ENCODE results near the gene HTR7. TPM values are rescaled to one million over a fixed set of nuclear protein-coding genes. Genes with fewer than 3 reads are reported as not detected.
A peak's percentile ranks its signal among the peaks of the same experiment; 100 is the strongest.

The HTR7 gene
- total and polyA plus RNA-seq, 2 of the 8 experiments (the other 6 are each of a cell fraction or from before 2014, with no cell fraction given), result 22.9 to 24.6 TPM

DNA sequence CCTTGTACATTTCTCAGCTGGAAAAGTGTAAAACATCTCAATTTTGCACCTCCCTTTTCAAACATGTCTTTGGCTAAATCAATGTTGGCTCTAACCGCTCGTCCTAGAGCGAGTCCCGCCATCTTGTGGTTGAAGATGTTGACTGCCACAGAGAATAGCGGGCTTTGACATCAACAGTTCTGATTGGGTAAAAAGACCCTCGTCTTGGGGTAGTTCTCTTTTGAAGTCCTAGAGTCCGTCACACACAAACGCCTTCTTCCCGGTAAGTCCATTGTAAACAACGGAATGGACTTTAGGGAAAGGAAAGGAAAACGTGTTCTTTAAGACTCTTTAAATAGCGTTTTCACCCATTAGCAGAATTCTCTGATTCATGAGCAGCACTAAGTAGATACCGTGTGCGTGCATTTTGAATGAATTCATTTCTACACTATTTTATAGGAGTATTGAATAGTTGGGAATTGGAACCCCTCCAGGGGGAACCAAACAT lies 13.5 kb upstream of the HTR7 start:
- 0 out of 2 replicates have a peak overlapping the region, but pooled peaks have one; percentile 3 for H3K27ac ChIP-seq (ENCODE audit: low read depth, low read length)
- H3K4ac ChIP-seq (replicated peaks; ENCODE audit: insufficient read length, low read depth, low read length), result no peak overlapping the region
- no peak overlapping the region for H4K91ac ChIP-seq (replicated peaks; ENCODE audit: insufficient read length, low read length)
- H2BK20ac ChIP-seq (ENCODE audit: low read length), result no peak overlapping the region
- no peak overlapping the region for H2BK5ac ChIP-seq (ENCODE audit: low read depth, low read length)
- peak overlapping the region in 2 of 4 experiments; percentile 95 to 96; a peak in 2 of 7 replicates for H3K9ac ChIP-seq (replicated peaks in 1 of 4; ENCODE audit: extremely low read depth in 1 of 4, low read depth in 3 of 4, low read length in 3 of 4)
- no peak overlapping the region for H2AK5ac ChIP-seq (ENCODE audit: low read depth, low read length)
- no peak overlapping the region for H3K18ac ChIP-seq (ENCODE audit: extremely low read depth, low read length)
- no peak overlapping the region for H3K23ac ChIP-seq (ENCODE audit: insufficient read length)
- peaks cover 2 to 13% (median 6%) of the 10 kb centered on the region in 4 experiments; a peak in 6 of 8 replicates for H3K36me3 ChIP-seq (ENCODE audit: control insufficient read depth in 2 of 4, insufficient read depth in 4 of 4, low read length in 3 of 4)
- no peak overlapping the region for H4K8ac ChIP-seq (ENCODE audit: extremely low read depth, insufficient read depth, low read length)
- no peaks in the 10 kb centered on the region for H3K27me3 ChIP-seq (replicated peaks in 1 of 4; ENCODE audit: control insufficient read depth in 3 of 4, extremely low read depth in 1 of 4, insufficient read depth in 3 of 4, low read length in 3 of 4)
- FAIRE-seq (peak; percentile 96), DNase-seq (ENCODE audit: low read depth in 1 of 2, low spot score in 2 of 2) (peak in 1 of 2 experiments; percentile 57)
- ChIA-PET POLR2A (ENCODE audit: partially characterized antibody) (interaction anchor here (0.7 to 2.1 kb wide), 9 partner anchors 8 to 1087 kb away, joined by 3 to 6 read pairs (median 3); partner anchors contain the start of gene HTR7), CTCF (ENCODE audit: partially characterized antibody) (interaction anchor here (0.7 to 3.2 kb wide), 17 partner anchors 8 to 379 kb away, joined by 3 to 20 read pairs (median 3); no protein-coding TSS in a partner anchor)
- peaks cover 6% of the 10 kb centered on the region; the same call in 1 of the 2 replicates for H3K23me2 ChIP-seq (ENCODE audit: low read depth, low read length)
- H3K4me1 ChIP-seq (replicated peaks in 1 of 4; ENCODE audit: control insufficient read depth in 3 of 4, insufficient read depth in 4 of 4, low read length in 3 of 4), result peaks cover 0 to 5% (median 2%) of the 10 kb centered on the region in 4 experiments; a peak in 4 of 7 replicates
- H3K4me2 ChIP-seq (ENCODE audit: insufficient read depth in 1 of 2, low read depth in 2 of 2, low read length in 2 of 2), result peak overlapping the region; percentile 88 to 95
- no peak overlapping the region for H4K5ac ChIP-seq (ENCODE audit: insufficient read length, low read depth, low read length)
- no peaks in the 10 kb centered on the region for H4K20me1 ChIP-seq (replicated peaks in 1 of 2; ENCODE audit: control insufficient read depth in 1 of 2, insufficient read depth in 2 of 2, low read length in 2 of 2)
- peaks cover 9 to 30% of the 10 kb centered on the region in 2 experiments for H3K79me2 ChIP-seq (ENCODE audit: control insufficient read depth in 1 of 2, insufficient read depth in 2 of 2, low read length in 2 of 2)
- no peaks in the 10 kb centered on the region for H3K79me1 ChIP-seq (ENCODE audit: low read depth, low read length)
- H2AFZ ChIP-seq (ENCODE audit: low read length), result peak overlapping the region; percentile 98
- no peak overlapping the region for H2BK120ac ChIP-seq (replicated peaks; ENCODE audit: low read depth, low read length)
- 2% methylated on average over 14 of the region's 14 CpGs; no CpG with 5 or more reads in 1 of the 2 experiments for WGBS, 2 experiments (ENCODE audit: extremely low coverage in 1 of 2, insufficient coverage in 1 of 2, insufficient read length in 1 of 2, insufficient replicate concordance in 2 of 2, low coverage in 1 of 2, low lambda C conversion rate in 2 of 2, missing lambda C conversion rate in 1 of 2)
- H2BK12ac ChIP-seq (ENCODE audit: low read depth, low read length), result no peak overlapping the region
- peaks cover 4 to 10% of the 10 kb centered on the region in 2 experiments; a peak in 2 of 4 replicates for H3K9me3 ChIP-seq (ENCODE audit: insufficient read depth in 2 of 2, low read depth in 1 of 2, low read length in 1 of 2)
- H3K56ac ChIP-seq (replicated peaks; ENCODE audit: insufficient read length, low read depth, low read length), result no peak overlapping the region
- peak overlapping the region; percentile 90 to 99 (median 96); a peak in 7 of 8 replicates for H3K4me3 ChIP-seq (ENCODE audit: extremely low read depth in 1 of 4, insufficient read depth in 2 of 4, low read depth in 3 of 4, low read length in 4 of 4)
- no peak overlapping the region for H2BK15ac ChIP-seq (ENCODE audit: low read length)
- H3K14ac ChIP-seq (ENCODE audit: insufficient read length), result no peak overlapping the region
- no peak for TF ChIP-seq EP300 (IDR thresholded peaks at IDR 0.05; ENCODE audit: borderline replicate concordance in 1 of 2, low read depth in 2 of 2, low read length in 2 of 2)
- no peak for TF ChIP-seq CBX5 (IDR thresholded peaks at IDR 0.05; ENCODE audit: low read depth, low read length)
- no peak for TF ChIP-seq HDAC6 (IDR thresholded peaks at IDR 0.05; ENCODE audit: low read depth, low read length)
- TF ChIP-seq SIRT6 (IDR thresholded peaks at IDR 0.05; ENCODE audit: low read length), result no peak
- no peak; the same call in 1 of the 2 replicates for TF ChIP-seq RFX5 (IDR thresholded peaks at IDR 0.05; ENCODE audit: borderline replicate concordance, low read depth, low read length)
- peak; percentile 87 for TF ChIP-seq SP1 (IDR thresholded peaks at IDR 0.05; ENCODE audit: low read depth, low read length)
- TF ChIP-seq, protein P1, sequence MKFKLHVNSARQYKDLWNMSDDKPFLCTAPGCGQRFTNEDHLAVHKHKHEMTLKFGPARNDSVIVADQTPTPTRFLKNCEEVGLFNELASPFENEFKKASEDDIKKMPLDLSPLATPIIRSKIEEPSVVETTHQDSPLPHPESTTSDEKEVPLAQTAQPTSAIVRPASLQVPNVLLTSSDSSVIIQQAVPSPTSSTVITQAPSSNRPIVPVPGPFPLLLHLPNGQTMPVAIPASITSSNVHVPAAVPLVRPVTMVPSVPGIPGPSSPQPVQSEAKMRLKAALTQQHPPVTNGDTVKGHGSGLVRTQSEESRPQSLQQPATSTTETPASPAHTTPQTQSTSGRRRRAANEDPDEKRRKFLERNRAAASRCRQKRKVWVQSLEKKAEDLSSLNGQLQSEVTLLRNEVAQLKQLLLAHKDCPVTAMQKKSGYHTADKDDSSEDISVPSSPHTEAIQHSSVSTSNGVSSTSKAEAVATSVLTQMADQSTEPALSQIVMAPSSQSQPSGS (IDR thresholded peaks at IDR 0.05; ENCODE audit: low read length), result peak; percentile 72; the same call in 1 of the 2 replicates
- no peak for TF ChIP-seq RBBP5 (IDR thresholded peaks at IDR 0.05; ENCODE audit: borderline replicate concordance, low read depth, low read length)
- no peak for TF ChIP-seq MAFK (IDR thresholded peaks at IDR 0.05; ENCODE audit: low read depth, low read length)
- TF ChIP-seq NANOG (IDR thresholded peaks at IDR 0.05; ENCODE audit: insufficient read depth, low read depth, low read length, poor library complexity, severe bottlenecking), result no peak
- no peak for TF ChIP-seq CBX8 (IDR thresholded peaks at IDR 0.05; ENCODE audit: borderline replicate concordance, low read depth, low read length)
